H9 (cell line): Measurements from ENCODE around the gene PRR33. TPM values are rescaled to one million over a fixed set of nuclear protein-coding genes. Genes with fewer than 3 reads are reported as not detected.

ENCODE experiments used
- DNase-seq: peaks from one replicate; pipeline ENCODE4 v3.0.0-alpha.2; 2017
- H2AFZ ChIP-seq: one replicate; pipeline ENCODE4 v1.6.1; 2013; ENCODE audit warnings: mild to moderate bottlenecking, low read length, control low read depth, moderate library complexity
- H2AK5ac ChIP-seq: 2 replicates; pipeline ENCODE4 v1.6.1; 2013; ENCODE audit warnings: low read length, control low read depth, mixed read lengths; ENCODE audit not compliant: insufficient read length
- H2BK120ac ChIP-seq: one replicate; pipeline ENCODE4 v1.6.1; 2013; ENCODE audit warnings: low read depth, mild to moderate bottlenecking, low read length, control low read depth, inconsistent platforms; ENCODE audit not compliant: poor library complexity, severe bottlenecking
- H2BK12ac ChIP-seq: 2 replicates; pipeline ENCODE4 v1.6.1; 2013; ENCODE audit warnings: low read length, control low read depth, mixed read lengths, low read depth; ENCODE audit not compliant: insufficient read length
- H2BK15ac ChIP-seq: 2 replicates; pipeline ENCODE4 v1.6.1; 2013; ENCODE audit warnings: low read depth, low read length, control low read depth
- H2BK20ac ChIP-seq: one replicate; pipeline ENCODE4 v1.6.1; 2013; ENCODE audit warnings: low read depth, mild to moderate bottlenecking, low read length, control low read depth, inconsistent platforms; ENCODE audit not compliant: poor library complexity, severe bottlenecking
- H2BK5ac ChIP-seq: 2 replicates; pipeline ENCODE4 v1.6.1; 2013; ENCODE audit warnings: low read length, control low read depth, mixed read lengths; ENCODE audit not compliant: insufficient read length
- H3K14ac ChIP-seq: 2 replicates; pipeline ENCODE4 v1.6.1; 2013; ENCODE audit warnings: low read length, control low read depth; ENCODE audit not compliant: insufficient read depth
- H3K18ac ChIP-seq: 2 replicates; pipeline ENCODE4 v1.6.1; 2013; ENCODE audit warnings: low read depth, mild to moderate bottlenecking, mixed read lengths, low read length, control low read depth; ENCODE audit not compliant: insufficient read length
- H3K23ac ChIP-seq: 2 replicates; pipeline ENCODE4 v1.6.1; 2013; ENCODE audit warnings: low read length, control low read depth, mixed read lengths, low read depth; ENCODE audit not compliant: insufficient read length
- H3K23me2 ChIP-seq: 2 replicates; pipeline ENCODE4 v1.6.1; 2013; ENCODE audit warnings: low read depth, mild to moderate bottlenecking, mixed read lengths, low read length, control low read depth; ENCODE audit not compliant: insufficient read length, poor library complexity, severe bottlenecking
- H3K27ac ChIP-seq: 2 replicates; pipeline ENCODE4 v1.5.1; 2013; ENCODE audit warnings: low read length, control low read depth, mixed read lengths, low read depth; ENCODE audit not compliant: insufficient read length
- H3K27me3 ChIP-seq: 2 replicates; pipeline ENCODE4 v1.6.1; 2013; ENCODE audit warnings: low read length, control low read depth, inconsistent platforms; ENCODE audit not compliant: insufficient read depth
- H3K4ac ChIP-seq: 2 replicates; pipeline ENCODE4 v1.6.1; 2013; ENCODE audit warnings: low read depth, mild to moderate bottlenecking, control low read depth, inconsistent platforms, low read length, moderate library complexity
- H3K4me1 ChIP-seq: 2 replicates; pipeline ENCODE4 v1.6.1; 2013; ENCODE audit warnings: low read length, control low read depth, inconsistent platforms; ENCODE audit not compliant: insufficient read depth
- H3K4me2 ChIP-seq: 2 replicates; pipeline ENCODE4 v1.6.1; 2013; ENCODE audit warnings: low read length, control low read depth, mixed read lengths; ENCODE audit not compliant: insufficient read length, insufficient read depth
- H3K56ac ChIP-seq: 2 replicates; pipeline ENCODE4 v1.6.1; 2013; ENCODE audit warnings: low read depth, mild to moderate bottlenecking, mixed read lengths, low read length, control low read depth; ENCODE audit not compliant: insufficient read length
- H3K79me1 ChIP-seq: 2 replicates; pipeline ENCODE4 v1.6.1; 2013; ENCODE audit warnings: low read depth, mild to moderate bottlenecking, moderate library complexity, low read length, control low read depth, inconsistent platforms; ENCODE audit not compliant: insufficient read depth, poor library complexity, severe bottlenecking
- H3K79me2 ChIP-seq: 2 replicates; pipeline ENCODE4 v1.6.1; 2013; ENCODE audit warnings: low read length, control low read depth, inconsistent platforms; ENCODE audit not compliant: insufficient read depth
- H3K9ac ChIP-seq: 2 replicates; pipeline ENCODE4 v1.6.1; 2013; ENCODE audit warnings: low read length, control low read depth, mixed read lengths; ENCODE audit not compliant: insufficient read length; ENCODE audit errors: extremely low read depth
- H3K9me3 ChIP-seq: one replicate; pipeline ENCODE4 v1.6.1; 2013; ENCODE audit warnings: low read depth, low read length, inconsistent platforms; ENCODE audit not compliant: control insufficient read depth
- H3T11ph ChIP-seq: one replicate; pipeline ENCODE4 v1.6.1; 2013; ENCODE audit warnings: mild to moderate bottlenecking, low read length, control low read depth, inconsistent platforms
- H4K20me1 ChIP-seq: one replicate; pipeline ENCODE4 v1.6.1; 2013; ENCODE audit not compliant: control insufficient read depth, insufficient read length, insufficient read depth
- H4K5ac ChIP-seq: 2 replicates; pipeline ENCODE4 v1.6.1; 2013; ENCODE audit warnings: low read depth, mild to moderate bottlenecking, mixed read lengths, low read length, control low read depth; ENCODE audit not compliant: insufficient read length
- H4K8ac ChIP-seq: replicated peaks from 2 replicates; pipeline ENCODE4 v1.6.1; 2013; ENCODE audit warnings: low read length, control low read depth, mixed read lengths, low read depth; ENCODE audit not compliant: insufficient read length
- H4K91ac ChIP-seq: 2 replicates; pipeline ENCODE4 v1.6.1; 2013; ENCODE audit warnings: low read depth, mild to moderate bottlenecking, moderate library complexity, mixed read lengths, low read length, control low read depth; ENCODE audit not compliant: insufficient read length
- H3K27ac Mint-ChIP-seq, 3 experiments: 2 replicates in 2 of 3; 3 replicates in 1 of 3; pipeline ENCODE4 v1.8.0; 2020 to 2021; ENCODE audit warnings: mixed read lengths in 3 of 3, mild to moderate bottlenecking in 1 of 3, moderate library complexity in 1 of 3
- H3K27me3 Mint-ChIP-seq: 2 replicates; pipeline ENCODE4 v1.8.0; 2021; ENCODE audit warnings: low read depth, mild to moderate bottlenecking, moderate library complexity, mixed read lengths
- H3K36me3 Mint-ChIP-seq, 3 experiments: 2 replicates in 2 of 3; 3 replicates in 1 of 3; pipeline ENCODE4 v1.8.0; 2020 to 2021; ENCODE audit warnings: low read depth in 3 of 3, mixed read lengths in 3 of 3; ENCODE audit not compliant: insufficient read depth in 1 of 3
- H3K4me1 Mint-ChIP-seq, 2 experiments: 2 replicates each; pipeline ENCODE4 v1.8.0; 2020; ENCODE audit warnings: mixed read lengths in 2 of 2
- H3K4me3 Mint-ChIP-seq, 2 experiments: 2 replicates in 1 of 2; 3 replicates in 1 of 2; pipeline ENCODE4 v1.8.0; 2020 to 2021; ENCODE audit warnings: mild to moderate bottlenecking in 2 of 2, mixed read lengths in 2 of 2, moderate library complexity in 1 of 2
- H3K9me3 Mint-ChIP-seq, 2 experiments: 2 replicates in 1 of 2; 3 replicates in 1 of 2; pipeline ENCODE4 v1.8.0; 2020; ENCODE audit warnings: mild to moderate bottlenecking in 2 of 2, mixed read lengths in 2 of 2, moderate library complexity in 1 of 2
- WGBS: extraction: QIAGEN DNeasy Blood & Tissue Kit; methylation state at CpG from one replicate; pipeline ENCODE4 v1.1.7; 2013; ENCODE audit warnings: missing lambda C conversion rate, low lambda C conversion rate, mixed read lengths; ENCODE audit not compliant: insufficient read length; ENCODE audit errors: extremely low coverage; 5-methylcytosine and 5-hydroxymethylcytosine counted together
- total RNA-seq: library from RNA; stranded (reverse); gene quantifications from 2 replicates; pipeline ENCODE4 v1.2.1, GENCODE V29; 2021
- TF ChIP-seq, protein P1 (sequence below): fragments of 200-600 bp; sonication (generic); conservative IDR thresholded peaks from 3 replicates; pipeline ENCODE4 v1.8.0; 2021; ENCODE audit warnings: antibody characterized with exemption, mild to moderate bottlenecking

PRR33 gene
- total RNA-seq, 1 experiment from 2014 or later, result not detected

DNA sequence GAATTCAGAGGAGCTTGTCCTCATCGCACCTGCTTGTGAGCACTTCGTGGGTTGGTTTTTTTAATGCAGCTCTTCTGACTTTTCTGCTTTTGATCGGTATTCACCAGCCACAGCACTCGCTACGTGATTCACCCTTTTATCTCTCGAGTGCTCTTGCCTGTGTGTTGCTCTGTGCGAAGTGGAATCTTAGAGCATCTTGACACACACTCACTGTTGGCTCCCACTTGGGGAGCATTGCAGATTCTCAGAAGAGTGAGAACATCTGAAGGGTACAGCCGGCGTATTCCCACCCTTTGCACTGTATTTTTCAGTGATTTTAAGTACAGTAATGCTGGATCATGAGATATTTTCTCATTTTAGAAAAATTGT is 38.8 kb upstream of the PRR33 start:
- H4K91ac ChIP-seq, result no peak overlapping the region
- H3K4me2 ChIP-seq, result no peak overlapping the region
- peaks cover 19% of the 10 kb centered on the region for H3K27me3 Mint-ChIP-seq
- no peak overlapping the region for H2AK5ac ChIP-seq
- no peaks in the 10 kb centered on the region for H3K9me3 ChIP-seq
- H4K8ac ChIP-seq, result no peak overlapping the region
- no CpG with 5 or more reads among the region's 9 CpGs for WGBS
- H3K9ac ChIP-seq, result no peak overlapping the region
- no peaks in the 10 kb centered on the region for H3K36me3 Mint-ChIP-seq
- no peak overlapping the region for H3K4me3 Mint-ChIP-seq
- H3K4me1 ChIP-seq, result no peaks in the 10 kb centered on the region
- TF ChIP-seq, protein P1, sequence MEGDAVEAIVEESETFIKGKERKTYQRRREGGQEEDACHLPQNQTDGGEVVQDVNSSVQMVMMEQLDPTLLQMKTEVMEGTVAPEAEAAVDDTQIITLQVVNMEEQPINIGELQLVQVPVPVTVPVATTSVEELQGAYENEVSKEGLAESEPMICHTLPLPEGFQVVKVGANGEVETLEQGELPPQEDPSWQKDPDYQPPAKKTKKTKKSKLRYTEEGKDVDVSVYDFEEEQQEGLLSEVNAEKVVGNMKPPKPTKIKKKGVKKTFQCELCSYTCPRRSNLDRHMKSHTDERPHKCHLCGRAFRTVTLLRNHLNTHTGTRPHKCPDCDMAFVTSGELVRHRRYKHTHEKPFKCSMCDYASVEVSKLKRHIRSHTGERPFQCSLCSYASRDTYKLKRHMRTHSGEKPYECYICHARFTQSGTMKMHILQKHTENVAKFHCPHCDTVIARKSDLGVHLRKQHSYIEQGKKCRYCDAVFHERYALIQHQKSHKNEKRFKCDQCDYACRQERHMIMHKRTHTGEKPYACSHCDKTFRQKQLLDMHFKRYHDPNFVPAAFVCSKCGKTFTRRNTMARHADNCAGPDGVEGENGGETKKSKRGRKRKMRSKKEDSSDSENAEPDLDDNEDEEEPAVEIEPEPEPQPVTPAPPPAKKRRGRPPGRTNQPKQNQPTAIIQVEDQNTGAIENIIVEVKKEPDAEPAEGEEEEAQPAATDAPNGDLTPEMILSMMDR, result no peak
- no peak overlapping the region for H4K5ac ChIP-seq
- H2BK20ac ChIP-seq, result no peak overlapping the region
- no peaks in the 10 kb centered on the region for H3K79me2 ChIP-seq
- no peak overlapping the region for H3K14ac ChIP-seq
- H3T11ph ChIP-seq, result no peak overlapping the region
- DNase-seq, result no peak
- no peak overlapping the region for H3K18ac ChIP-seq
- no peak overlapping the region for H3K56ac ChIP-seq
- no peak overlapping the region for H2AFZ ChIP-seq
- H2BK120ac ChIP-seq, result no peak overlapping the region
- H3K79me1 ChIP-seq, result no peaks in the 10 kb centered on the region
- H3K23ac ChIP-seq, result no peak overlapping the region
- H3K9me3 Mint-ChIP-seq, result no peaks in the 10 kb centered on the region
- no peak overlapping the region for H2BK5ac ChIP-seq
- no peak overlapping the region for H2BK15ac ChIP-seq
- H3K27ac Mint-ChIP-seq, result no peak overlapping the region
- no peaks in the 10 kb centered on the region for H4K20me1 ChIP-seq
- no peak overlapping the region for H3K4ac ChIP-seq
- H3K27me3 ChIP-seq, result no peaks in the 10 kb centered on the region
- no peak overlapping the region for H2BK12ac ChIP-seq
- peaks cover 0 to 6% of the 10 kb centered on the region in 2 experiments; a peak in 1 of 4 replicates for H3K4me1 Mint-ChIP-seq
- H3K23me2 ChIP-seq, result peaks cover 6% of the 10 kb centered on the region
- no peak overlapping the region for H3K27ac ChIP-seq
